ENCODE measurements around the gene LRCOL1.

LRCOL1 gene

DNA sequence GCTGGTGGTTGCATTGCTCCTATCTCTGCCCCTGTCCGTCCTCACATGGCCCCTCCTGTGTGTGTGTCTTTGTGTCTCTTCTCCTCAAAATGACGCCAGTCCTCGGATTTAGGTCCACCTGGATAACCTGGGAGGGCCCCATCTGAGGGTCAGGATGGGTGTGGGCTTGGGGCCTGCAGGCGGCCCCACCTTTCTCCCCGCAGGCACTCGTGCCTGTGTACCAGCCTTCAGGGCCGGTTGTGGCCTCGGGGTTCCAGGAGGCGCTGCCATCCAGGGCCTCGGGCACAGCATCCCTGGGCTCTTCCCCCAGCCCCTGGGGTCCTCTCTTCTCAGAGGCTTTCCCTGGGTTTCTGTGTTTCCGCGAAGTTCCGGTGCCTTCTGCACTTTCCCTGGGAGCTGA, 54.7 kb downstream of the LRCOL1 start:
- TF ChIP-seq, protein P1, sequence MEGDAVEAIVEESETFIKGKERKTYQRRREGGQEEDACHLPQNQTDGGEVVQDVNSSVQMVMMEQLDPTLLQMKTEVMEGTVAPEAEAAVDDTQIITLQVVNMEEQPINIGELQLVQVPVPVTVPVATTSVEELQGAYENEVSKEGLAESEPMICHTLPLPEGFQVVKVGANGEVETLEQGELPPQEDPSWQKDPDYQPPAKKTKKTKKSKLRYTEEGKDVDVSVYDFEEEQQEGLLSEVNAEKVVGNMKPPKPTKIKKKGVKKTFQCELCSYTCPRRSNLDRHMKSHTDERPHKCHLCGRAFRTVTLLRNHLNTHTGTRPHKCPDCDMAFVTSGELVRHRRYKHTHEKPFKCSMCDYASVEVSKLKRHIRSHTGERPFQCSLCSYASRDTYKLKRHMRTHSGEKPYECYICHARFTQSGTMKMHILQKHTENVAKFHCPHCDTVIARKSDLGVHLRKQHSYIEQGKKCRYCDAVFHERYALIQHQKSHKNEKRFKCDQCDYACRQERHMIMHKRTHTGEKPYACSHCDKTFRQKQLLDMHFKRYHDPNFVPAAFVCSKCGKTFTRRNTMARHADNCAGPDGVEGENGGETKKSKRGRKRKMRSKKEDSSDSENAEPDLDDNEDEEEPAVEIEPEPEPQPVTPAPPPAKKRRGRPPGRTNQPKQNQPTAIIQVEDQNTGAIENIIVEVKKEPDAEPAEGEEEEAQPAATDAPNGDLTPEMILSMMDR (IDR thresholded peaks at IDR 0.05; ENCODE audit: insufficient read depth, low read depth, low read length, missing control alignments), result no peak
- no peak for DNase-seq (ENCODE audit: low read depth)
- no peak overlapping the region for H3K4me3 ChIP-seq (ENCODE audit: low read length)

- no peak overlapping the region for H3K4me3 ChIP-seq (ENCODE audit: low read length)
- TF ChIP-seq, protein P1 (IDR thresholded peaks at IDR 0.05; ENCODE audit: insufficient read depth, low read depth, low read length, missing control alignments), result peak; percentile 35
- peak; percentile 15 for DNase-seq (ENCODE audit: low read depth)
Measured at GRCh38 chr12:132554845-132555630, 55.3 kb downstream of the LRCOL1 start.
